GM18498 (cell line): ENCODE data around the gene SLC9A8.
"Not testable (repeated sequence)": the region's sequence is repeated elsewhere in the genome, so short reads cannot be mapped to it uniquely, and the experiment has no call there.

ENCODE experiments used
- ATAC-seq: cut with Tn5 transposase; IDR thresholded peaks from one replicate; pipeline ENCODE4 v1.9.1; 2021; ENCODE audit warnings: mild to moderate bottlenecking, moderate library complexity; ENCODE audit not compliant: unreplicated experiment

SLC9A8 gene

GRCh38 chr20:49812507-49813304 lies at the start of gene SLC9A8:
SLC9A8 (plus strand) TSS chr20:49812828; CDS start chr20:49812923, 95 bp downstream.
- peak; percentile 87 for ATAC-seq

- ATAC-seq = no peak
Observed at GRCh38 chr20:49762940-49763766, 49.5 kb upstream of the SLC9A8 start.

GRCh38 chr20:49765413-49765736 lies 47.3 kb upstream of the SLC9A8 start:
- no peak for ATAC-seq

- no peak for ATAC-seq
Observed at GRCh38 chr20:49765846-49766541, 46.6 kb upstream of the SLC9A8 start.

GRCh38 chr20:49766979-49767521 lies 45.6 kb upstream of the SLC9A8 start:
- no peak for ATAC-seq

- ATAC-seq = no peak
Observed at GRCh38 chr20:49768204-49769047, 44.2 kb upstream of the SLC9A8 start.

- ATAC-seq = no peak
Observed at GRCh38 chr20:49769048-49769581, 43.5 kb upstream of the SLC9A8 start.

GRCh38 chr20:49770634-49771033 lies 42.0 kb upstream of the SLC9A8 start:
- no peak for ATAC-seq

GRCh38 chr20:49774213-49774612 lies 38.4 kb upstream of the SLC9A8 start:
- ATAC-seq = not testable (repeated sequence)

- no peak for ATAC-seq
Observed at GRCh38 chr20:49775229-49775693, 37.4 kb upstream of the SLC9A8 start.

GRCh38 chr20:49779972-49780371 lies 32.7 kb upstream of the SLC9A8 start:
- no peak for ATAC-seq

- ATAC-seq = no peak
Observed at GRCh38 chr20:49781676-49782075, 31.0 kb upstream of the SLC9A8 start.

- not testable (repeated sequence) for ATAC-seq
Observed at GRCh38 chr20:49782439-49782838, 30.2 kb upstream of the SLC9A8 start.

GRCh38 chr20:49783021-49783995 lies 29.3 kb upstream of the SLC9A8 start:
- ATAC-seq = not testable (repeated sequence)

- no peak for ATAC-seq
Observed at GRCh38 chr20:49784291-49784690, 28.3 kb upstream of the SLC9A8 start.

GRCh38 chr20:49785149-49785851 lies 27.3 kb upstream of the SLC9A8 start:
- peak; percentile 36 for ATAC-seq

GRCh38 chr20:49785852-49786175 lies 26.8 kb upstream of the SLC9A8 start:
- peak; percentile 93 for ATAC-seq

GRCh38 chr20:49786196-49786595 lies 26.4 kb upstream of the SLC9A8 start:
- ATAC-seq = peak; percentile 44
